HUES6 (cell line): Measurements from ENCODE around the gene PPP1R16B.
A peak's percentile ranks its signal among the peaks of the same experiment; 100 is the strongest.

Experiments used
- H3K27ac ChIP-seq: 2 replicates; pipeline ENCODE4 v1.7.0; 2013; ENCODE audit warnings: low read depth, mild to moderate bottlenecking, low read length, inconsistent platforms
- H3K27me3 ChIP-seq: 2 replicates; pipeline ENCODE4 v1.6.1; 2013; ENCODE audit warnings: low read length; ENCODE audit not compliant: control insufficient read depth, insufficient read depth
- H3K36me3 ChIP-seq: 2 replicates; pipeline ENCODE4 v1.6.1; 2013; ENCODE audit warnings: low read length; ENCODE audit not compliant: control insufficient read depth, insufficient read depth
- H3K4me1 ChIP-seq: 2 replicates; pipeline ENCODE4 v1.6.1; 2013; ENCODE audit warnings: low read length; ENCODE audit not compliant: control insufficient read depth, insufficient read depth
- H3K4me3 ChIP-seq: 2 replicates; pipeline ENCODE4 v1.5.1; 2013; ENCODE audit warnings: low read depth, low read length
- H3K9ac ChIP-seq: one replicate; pipeline ENCODE4 v1.6.1; 2013; ENCODE audit warnings: mild to moderate bottlenecking, low read length
- H3K9me3 ChIP-seq: 2 replicates; pipeline ENCODE4 v1.6.1; 2013; ENCODE audit warnings: low read depth, low read length; ENCODE audit not compliant: control insufficient read depth, insufficient read depth

The PPP1R16B gene

GRCh38 chr20:38890497-38890818 is 85.0 kb downstream of the PPP1R16B start:
- Histone ChIP-seq H3K36me3 (no peaks in the 10 kb centered on the region), H3K9ac (no peak overlapping the region), H3K27me3 (peaks cover 3% of the 10 kb centered on the region; the same call in 1 of the 2 replicates), H3K9me3 (no peaks in the 10 kb centered on the region), H3K4me3 (no peak overlapping the region), H3K27ac (no peak overlapping the region), H3K4me1 (peaks cover 14% of the 10 kb centered on the region)

GRCh38 chr20:38892091-38892981 is 86.8 kb downstream of the PPP1R16B start:
- Histone ChIP-seq H3K27ac (no peak overlapping the region), H3K27me3 (peaks cover 4% of the 10 kb centered on the region; the same call in 1 of the 2 replicates), H3K4me1 (peaks cover 14% of the 10 kb centered on the region), H3K9ac (no peak overlapping the region), H3K4me3 (no peak overlapping the region), H3K36me3 (no peaks in the 10 kb centered on the region), H3K9me3 (no peaks in the 10 kb centered on the region)

GRCh38 chr20:38893056-38893564 is 87.6 kb downstream of the PPP1R16B start:
- peaks cover 14% of the 10 kb centered on the region for H3K4me1 ChIP-seq
- no peak overlapping the region for H3K9ac ChIP-seq
- no peak overlapping the region for H3K4me3 ChIP-seq
- peaks cover 4% of the 10 kb centered on the region; the same call in 1 of the 2 replicates for H3K27me3 ChIP-seq
- H3K9me3 ChIP-seq: no peaks in the 10 kb centered on the region
- no peaks in the 10 kb centered on the region for H3K36me3 ChIP-seq
- no peak overlapping the region for H3K27ac ChIP-seq

- Histone ChIP-seq H3K4me3 (0 out of 2 replicates have a peak overlapping the region, but pooled peaks have one; percentile 37), H3K27ac (no peak overlapping the region), H3K9ac (no peak overlapping the region)
Measured at GRCh38 chr20:38893565-38894090, 88.1 kb downstream of the PPP1R16B start.

GRCh38 chr20:38894091-38894847 is 88.8 kb downstream of the PPP1R16B start:
- Histone ChIP-seq H3K36me3 (no peaks in the 10 kb centered on the region), H3K27ac (no peak overlapping the region), H3K4me1 (peaks cover 14% of the 10 kb centered on the region), H3K4me3 (no peak overlapping the region), H3K27me3 (peaks cover 4% of the 10 kb centered on the region; the same call in 1 of the 2 replicates), H3K9me3 (no peaks in the 10 kb centered on the region), H3K9ac (no peak overlapping the region)

More at GRCh38 chr20:38893565-38894090, 88.1 kb downstream of the PPP1R16B start:
- peaks cover 4% of the 10 kb centered on the region; the same call in 1 of the 2 replicates for H3K27me3 ChIP-seq
- no peaks in the 10 kb centered on the region for H3K9me3 ChIP-seq
- H3K4me1 ChIP-seq: peaks cover 14% of the 10 kb centered on the region
- H3K36me3 ChIP-seq: no peaks in the 10 kb centered on the region

- Histone ChIP-seq H3K36me3 (no peaks in the 10 kb centered on the region), H3K27me3 (peaks cover 4% of the 10 kb centered on the region; the same call in 1 of the 2 replicates), H3K9ac (no peak overlapping the region), H3K4me1 (peaks cover 14% of the 10 kb centered on the region), H3K4me3 (no peak overlapping the region), H3K27ac (no peak overlapping the region), H3K9me3 (no peaks in the 10 kb centered on the region)
Measured at GRCh38 chr20:38895098-38895949, 89.8 kb downstream of the PPP1R16B start.

- H3K9ac ChIP-seq: no peak overlapping the region
- peaks cover 4% of the 10 kb centered on the region; the same call in 1 of the 2 replicates for H3K27me3 ChIP-seq
- peaks cover 14% of the 10 kb centered on the region for H3K4me1 ChIP-seq
- no peak overlapping the region for H3K27ac ChIP-seq
- H3K9me3 ChIP-seq: no peaks in the 10 kb centered on the region
- H3K4me3 ChIP-seq: no peak overlapping the region
- H3K36me3 ChIP-seq: no peaks in the 10 kb centered on the region
Measured at GRCh38 chr20:38896009-38896594, 90.6 kb downstream of the PPP1R16B start.

GRCh38 chr20:38897267-38897666 is 91.8 kb downstream of the PPP1R16B start:
- Histone ChIP-seq H3K27ac (no peak overlapping the region), H3K4me3 (no peak overlapping the region), H3K9ac (no peak overlapping the region), H3K36me3 (no peaks in the 10 kb centered on the region; the same call in 1 of the 2 replicates), H3K27me3 (peaks cover 4% of the 10 kb centered on the region; the same call in 1 of the 2 replicates), H3K4me1 (peaks cover 14% of the 10 kb centered on the region), H3K9me3 (no peaks in the 10 kb centered on the region)

GRCh38 chr20:38900606-38901005 is 95.1 kb downstream of the PPP1R16B start:
- H3K4me1 ChIP-seq: no peaks in the 10 kb centered on the region
- H3K27me3 ChIP-seq: no peaks in the 10 kb centered on the region; the same call in 1 of the 2 replicates
- peaks cover 15% of the 10 kb centered on the region for H3K36me3 ChIP-seq
- 0 out of 2 replicates have a peak, but pooled peaks cover 3% of the 10 kb centered on the region for H3K9me3 ChIP-seq
- H3K27ac ChIP-seq: no peak overlapping the region
- no peak overlapping the region for H3K9ac ChIP-seq
- no peak overlapping the region for H3K4me3 ChIP-seq

GRCh38 chr20:38902601-38903000 is 97.1 kb downstream of the PPP1R16B start:
- peaks cover 16% of the 10 kb centered on the region for H3K36me3 ChIP-seq
- no peaks in the 10 kb centered on the region for H3K27me3 ChIP-seq

More at GRCh38 chr20:38902601-38903000, 97.1 kb downstream of the PPP1R16B start:
- Histone ChIP-seq H3K9me3 (0 out of 2 replicates have a peak, but pooled peaks cover 3% of the 10 kb centered on the region), H3K4me1 (no peaks in the 10 kb centered on the region), H3K4me3 (no peak overlapping the region), H3K27ac (no peak overlapping the region), H3K9ac (no peak overlapping the region)
